ENCODE data around the gene NEK1.
"Not testable (repeated sequence)": the region's sequence is repeated elsewhere in the genome, so short reads cannot be mapped to it uniquely, and the experiment has no call there.

NEK1 gene

GRCh38 chr4:169494234-169494633, 118.1 kb downstream of the NEK1 start:
- DNase-seq (ENCODE audit: low spot score): not testable (repeated sequence)

DNA sequence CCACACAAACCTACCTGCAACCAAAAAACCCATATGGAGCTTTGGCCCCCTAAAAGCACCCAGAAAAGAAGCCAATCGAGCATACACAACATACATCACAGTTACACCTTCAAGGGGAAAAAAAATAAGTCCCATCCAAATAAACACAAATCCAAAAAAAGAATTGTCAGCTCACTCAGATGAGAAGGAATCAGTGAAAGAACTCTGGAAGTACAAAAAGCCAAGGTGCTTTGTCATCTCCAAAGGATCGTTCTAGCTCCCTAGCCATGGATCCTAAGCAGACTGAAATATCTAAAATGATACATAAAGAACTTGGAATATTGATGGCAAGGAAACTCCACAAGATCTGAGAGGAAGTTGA, 119.2 kb downstream of the NEK1 start:
- DNase-seq (ENCODE audit: low spot score): no peak

- DNase-seq (ENCODE audit: low spot score): peak; percentile 64
These were observed 119.8 kb downstream of the NEK1 start for GRCh38 chr4:169492436-169493163.

DNA sequence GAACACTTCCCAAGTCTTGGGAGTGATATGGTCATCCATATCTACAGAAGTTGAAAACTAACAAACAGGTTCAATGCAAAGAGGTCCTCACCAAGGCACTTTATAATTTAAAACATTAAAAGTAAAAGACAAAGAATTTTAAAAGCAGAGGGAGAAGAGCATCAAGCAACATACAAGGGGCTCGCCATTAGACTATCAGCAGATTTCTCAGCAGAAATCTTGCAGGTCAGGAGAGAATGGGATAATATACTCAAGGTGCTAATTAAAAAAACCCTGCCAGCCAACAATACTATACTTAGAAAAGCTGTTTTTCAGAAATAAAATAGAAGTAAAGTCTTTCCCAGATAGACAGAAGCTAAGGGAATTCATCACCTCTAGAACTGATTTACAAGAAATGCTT, 121.2 kb downstream of the NEK1 start:
- no peak for DNase-seq (ENCODE audit: low spot score)

DNA sequence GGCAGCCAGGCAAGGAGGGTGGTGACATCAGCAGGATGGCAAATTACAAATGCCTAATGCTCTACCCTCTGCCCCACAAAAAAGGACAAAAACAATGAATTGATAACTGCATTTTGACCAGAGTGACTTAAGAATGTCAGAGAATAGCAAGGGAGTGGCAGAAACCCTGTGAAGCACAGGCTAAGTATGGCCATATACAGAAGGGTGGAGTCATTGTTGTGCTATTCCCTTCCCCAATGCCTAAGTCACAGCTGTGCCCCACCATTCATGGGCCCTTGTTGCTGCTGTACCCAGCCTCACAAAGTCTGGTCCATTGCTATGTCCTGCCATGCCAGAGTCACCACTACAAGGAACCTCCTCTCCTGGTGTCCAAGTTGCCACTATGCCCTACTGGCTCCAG, 123.1 kb downstream of the NEK1 start:
- no peak for DNase-seq (ENCODE audit: low spot score)

DNA sequence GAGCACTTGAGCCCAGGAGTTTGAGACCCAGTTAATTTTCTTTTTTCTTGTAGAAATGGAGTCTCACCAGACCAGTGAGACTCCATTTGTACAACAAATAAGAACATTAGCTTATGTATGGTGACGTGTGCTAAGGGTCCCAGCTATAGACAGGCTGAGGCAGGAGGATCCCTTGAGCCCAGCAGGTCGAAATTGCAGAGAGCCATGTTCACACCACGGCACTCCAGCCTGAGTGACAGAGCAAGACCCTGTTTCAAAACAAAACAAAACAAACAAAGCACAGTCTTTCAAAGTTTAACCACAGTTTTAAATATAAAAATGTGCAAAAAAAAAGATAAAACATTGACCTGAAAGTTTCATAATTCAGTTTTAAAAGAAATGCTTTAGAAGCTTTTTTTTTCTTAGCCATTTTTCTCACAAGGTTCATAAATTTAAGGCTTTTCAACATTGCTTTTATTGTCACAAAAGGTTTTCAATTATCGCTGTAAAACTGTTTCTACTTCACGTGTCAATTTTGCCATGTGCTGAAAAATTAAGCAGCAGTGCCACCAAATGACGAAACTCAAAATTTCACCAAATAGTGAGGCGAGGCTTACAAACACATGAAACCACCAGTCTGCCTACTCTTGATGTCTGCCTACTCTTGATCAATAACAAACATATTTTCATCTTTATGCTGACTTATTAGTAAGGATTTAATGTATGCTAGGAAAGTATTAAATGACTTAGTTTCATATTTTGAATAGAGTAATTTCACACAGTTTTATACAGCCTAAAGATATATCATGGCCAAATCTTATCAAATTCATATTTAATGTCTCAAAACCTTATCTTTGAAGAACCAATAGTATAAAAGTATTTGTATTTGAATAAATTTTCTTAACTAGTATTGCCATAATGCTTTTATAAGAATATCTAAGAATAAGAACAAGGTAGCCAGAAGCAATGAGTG, 126.3 kb downstream of the NEK1 start:
- DNase-seq (ENCODE audit: low spot score): peak; percentile 61

- DNase-seq (ENCODE audit: low spot score): no peak
These were observed 127.3 kb downstream of the NEK1 start for GRCh38 chr4:169485086-169485485.

DNA sequence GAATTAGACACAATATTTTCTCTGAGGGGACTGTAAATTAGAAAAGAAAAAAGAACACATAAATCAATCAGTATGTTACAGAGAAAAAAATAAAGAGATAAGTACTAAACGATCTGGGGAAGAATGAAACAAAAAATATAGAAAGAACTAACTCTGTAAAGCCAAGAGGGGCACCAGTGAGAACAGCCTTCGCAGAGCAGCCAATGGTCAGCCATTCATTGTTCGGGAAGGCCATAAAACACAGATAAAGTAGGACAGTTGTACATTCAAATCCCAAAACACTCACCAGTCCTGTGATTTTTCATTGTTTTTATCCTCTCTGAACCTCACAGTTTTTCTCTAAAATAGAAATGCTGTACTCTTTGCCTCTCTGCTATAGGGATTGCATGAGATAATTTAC, 127.9 kb downstream of the NEK1 start:
- DNase-seq (ENCODE audit: low spot score): no peak

- DNase-seq (ENCODE audit: low spot score): no peak
These were observed 148.3 kb downstream of the NEK1 start for GRCh38 chr4:169464080-169464479.

- no peak for DNase-seq (ENCODE audit: low spot score)
These were observed 152.3 kb downstream of the NEK1 start for GRCh38 chr4:169460081-169460480.

GRCh38 chr4:169458575-169458974, 153.8 kb downstream of the NEK1 start:
- DNase-seq (ENCODE audit: low spot score): no peak

DNA sequence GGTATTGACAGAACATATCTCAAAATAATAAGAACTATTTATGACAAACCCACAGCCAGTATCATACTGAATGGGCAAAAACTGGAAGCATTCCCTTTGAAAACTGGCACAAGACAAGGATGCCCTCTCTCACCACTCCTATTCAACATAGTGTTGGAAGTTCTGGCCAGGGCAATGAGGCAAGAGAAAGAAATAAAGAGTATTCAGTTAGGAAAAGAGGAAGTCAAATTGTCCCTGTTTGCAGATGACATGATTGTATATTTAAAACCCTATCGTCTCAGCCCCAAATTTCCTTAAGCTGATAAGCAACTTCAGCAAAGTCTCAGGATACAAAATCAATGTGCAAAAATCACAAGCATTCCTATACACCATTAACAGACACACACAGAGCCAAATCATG, 159.7 kb downstream of the NEK1 start:
- DNase-seq (ENCODE audit: low spot score): not testable (repeated sequence)

GRCh38 chr4:169448935-169449334, 163.4 kb downstream of the NEK1 start:
- not testable (repeated sequence) for DNase-seq (ENCODE audit: low spot score)

GRCh38 chr4:169446824-169447223, 165.6 kb downstream of the NEK1 start:
- DNase-seq (ENCODE audit: low spot score): no peak

GRCh38 chr4:169443748-169444147, 168.6 kb downstream of the NEK1 start:
- no peak for DNase-seq (ENCODE audit: low spot score)

DNA sequence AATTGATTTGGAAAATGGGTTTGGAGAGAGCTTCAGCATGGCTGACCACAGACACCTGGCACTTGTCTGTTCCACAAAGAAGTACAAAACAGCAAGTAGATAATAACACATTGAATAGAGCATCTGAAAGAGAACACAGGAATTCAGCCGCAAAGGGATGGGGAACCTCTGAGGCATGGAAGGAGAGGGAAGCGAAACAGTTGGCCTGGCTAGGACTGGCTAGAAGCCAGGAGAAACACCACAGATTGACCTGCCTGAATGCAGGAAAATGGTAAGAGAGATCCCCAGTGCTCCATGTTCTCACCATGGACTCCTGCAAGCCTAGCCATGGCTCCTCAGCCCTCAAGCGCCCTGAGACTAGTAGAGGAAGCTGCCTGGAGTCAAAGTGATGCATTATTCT, 171.9 kb downstream of the NEK1 start:
- DNase-seq (ENCODE audit: low spot score): no peak

- no peak for DNase-seq (ENCODE audit: low spot score)
These were observed 173.1 kb downstream of the NEK1 start for GRCh38 chr4:169439244-169439643.

DNA sequence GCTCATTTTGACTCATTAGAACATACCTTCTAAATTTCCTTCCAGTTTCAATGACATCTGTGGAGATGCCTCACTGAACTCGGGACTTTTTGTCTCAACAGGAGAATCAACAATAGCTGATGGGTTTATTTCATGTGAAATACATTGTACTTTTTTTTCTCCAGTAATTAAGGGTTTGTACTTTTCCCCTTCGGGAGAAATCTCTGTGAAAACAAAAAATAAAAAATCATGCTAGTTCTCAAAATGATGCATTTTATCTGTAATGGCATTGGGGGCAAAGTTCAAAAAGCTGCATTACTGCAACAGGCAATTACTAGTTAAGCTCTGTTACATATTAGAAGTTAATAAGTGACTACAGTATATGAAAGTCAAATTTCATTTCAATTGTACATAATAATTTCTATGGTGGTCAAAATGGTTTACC, 174.3 kb downstream of the NEK1 start:
- DNase-seq (ENCODE audit: low spot score): no peak

- DNase-seq (ENCODE audit: low spot score): no peak
These were observed 174.9 kb downstream of the NEK1 start for GRCh38 chr4:169437299-169438047.

DNA sequence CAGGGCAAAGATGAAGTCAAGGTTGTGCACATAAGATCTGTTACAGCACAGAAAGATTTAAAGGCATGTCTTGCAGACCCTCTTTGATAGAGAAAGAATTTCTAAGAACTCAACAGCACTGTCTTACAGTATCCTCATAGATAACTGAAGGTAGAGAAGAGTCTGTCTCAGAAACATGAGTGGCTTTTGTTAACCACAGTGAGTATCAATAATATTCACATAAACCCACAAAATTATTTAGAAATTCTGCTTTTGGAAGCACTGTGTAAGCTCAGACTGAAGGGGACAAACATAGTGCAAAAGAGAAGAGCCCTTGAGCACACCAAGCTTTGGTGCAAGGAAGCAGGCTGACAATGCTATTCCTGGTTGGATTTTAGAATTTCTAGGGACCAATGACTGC, 175.6 kb downstream of the NEK1 start:
- no peak for DNase-seq (ENCODE audit: low spot score)

DNA sequence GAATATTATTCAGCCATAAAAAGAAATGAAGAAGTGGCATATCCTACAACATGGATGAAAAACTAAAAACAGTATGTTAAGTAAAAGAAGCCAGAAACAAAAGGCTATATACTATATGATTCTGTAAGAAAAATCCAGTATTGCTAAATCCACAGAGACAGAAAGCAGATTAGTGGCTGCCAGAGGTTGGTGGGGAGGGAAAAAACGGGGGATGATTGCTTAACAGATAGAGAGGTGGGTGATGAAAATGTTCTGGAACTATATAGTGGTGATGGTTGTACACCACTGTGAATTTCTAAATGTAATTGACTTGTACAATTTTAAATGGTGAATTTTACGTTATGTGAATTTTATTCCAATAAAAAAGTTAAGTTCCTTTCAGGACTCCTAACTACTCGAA, 184.0 kb downstream of the NEK1 start:
- DNase-seq (ENCODE audit: low spot score): no peak

GRCh38 chr4:169427727-169428126, 184.7 kb downstream of the NEK1 start:
- DNase-seq (ENCODE audit: low spot score): not testable (repeated sequence)

DNA sequence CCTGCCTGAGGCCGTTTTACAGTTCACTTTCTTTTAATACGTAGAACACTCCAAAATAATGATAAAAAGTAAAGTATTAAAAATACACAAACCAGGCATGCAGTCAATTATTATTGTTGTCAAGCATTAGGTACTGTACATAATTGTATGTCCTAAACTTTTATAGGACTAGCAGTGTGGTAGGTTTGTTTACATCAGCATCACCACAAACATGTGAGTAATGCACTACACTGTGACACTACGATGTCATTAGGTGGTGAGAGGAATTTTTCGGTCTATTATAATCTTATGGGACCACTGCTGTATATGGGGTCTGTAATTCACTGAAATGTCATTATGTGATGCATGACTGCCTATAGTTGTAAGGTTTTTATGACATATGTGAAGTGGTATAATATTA, 192.1 kb downstream of the NEK1 start:
- DNase-seq (ENCODE audit: low spot score): no peak

Measured in AG08395 (cell line).